ENCODE data around the gene RACGAP1.
A peak's percentile ranks its signal among the peaks of the same experiment; 100 is the strongest.
"Not testable (repeated sequence)": the region's sequence is repeated elsewhere in the genome, so short reads cannot be mapped to it uniquely, and the experiment has no call there.

RACGAP1 gene

DNA sequence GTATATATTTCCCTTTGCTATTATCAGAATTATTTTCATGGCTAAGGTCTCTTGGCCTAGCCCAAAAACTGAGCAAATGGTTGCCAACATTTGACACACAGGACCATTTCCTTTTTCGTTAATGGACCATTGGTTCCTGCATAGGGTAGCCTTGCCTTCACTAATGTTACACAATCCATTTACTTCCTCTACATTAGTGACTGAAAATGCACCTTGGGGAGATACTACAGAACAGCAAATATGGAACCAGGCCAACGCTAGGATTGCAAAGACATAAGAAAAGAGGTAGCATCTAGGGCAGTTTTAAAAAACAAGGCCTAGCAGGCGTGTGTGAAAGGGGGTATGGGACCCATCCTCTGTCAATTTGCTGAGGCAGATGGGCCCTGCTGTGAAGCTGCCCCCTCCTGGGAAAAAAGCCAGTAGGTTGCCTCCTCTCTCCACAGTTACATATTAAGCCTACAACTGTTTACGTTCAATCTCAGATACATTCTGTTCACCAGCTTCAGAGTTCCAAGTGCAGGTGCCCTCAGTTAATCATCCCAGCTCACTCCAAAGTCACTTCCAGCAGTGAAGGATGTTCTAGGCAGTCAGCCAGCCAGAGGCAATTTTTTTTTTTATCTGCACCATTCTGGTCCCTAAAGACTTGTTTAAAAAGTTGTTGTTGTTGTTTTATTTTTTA, 37.5 kb downstream of the RACGAP1 start:
- DNase-seq, result no peak

DNA sequence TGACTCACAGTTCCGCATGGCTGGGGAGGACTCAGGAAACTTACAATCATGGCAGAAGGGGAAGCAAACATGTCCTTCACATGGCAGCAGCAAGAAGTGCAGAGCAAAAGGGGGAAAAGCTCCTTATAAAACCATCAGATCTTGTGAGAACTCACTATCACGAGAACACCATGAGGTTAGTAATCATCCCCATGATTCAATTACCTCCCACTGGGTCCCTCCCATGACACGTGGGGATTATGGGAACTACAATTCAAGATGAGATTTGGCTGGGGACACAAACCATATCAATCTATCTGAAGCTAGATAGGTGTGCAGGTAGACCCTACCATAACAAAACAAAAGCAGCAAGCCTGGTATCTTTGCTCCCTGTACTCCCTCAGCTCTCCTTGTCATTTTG, 38.8 kb downstream of the RACGAP1 start:
- DNase-seq, result not testable (repeated sequence)

- DNase-seq, result no peak
These were observed 39.3 kb downstream of the RACGAP1 start for GRCh38 chr12:49985981-49986380.

DNA sequence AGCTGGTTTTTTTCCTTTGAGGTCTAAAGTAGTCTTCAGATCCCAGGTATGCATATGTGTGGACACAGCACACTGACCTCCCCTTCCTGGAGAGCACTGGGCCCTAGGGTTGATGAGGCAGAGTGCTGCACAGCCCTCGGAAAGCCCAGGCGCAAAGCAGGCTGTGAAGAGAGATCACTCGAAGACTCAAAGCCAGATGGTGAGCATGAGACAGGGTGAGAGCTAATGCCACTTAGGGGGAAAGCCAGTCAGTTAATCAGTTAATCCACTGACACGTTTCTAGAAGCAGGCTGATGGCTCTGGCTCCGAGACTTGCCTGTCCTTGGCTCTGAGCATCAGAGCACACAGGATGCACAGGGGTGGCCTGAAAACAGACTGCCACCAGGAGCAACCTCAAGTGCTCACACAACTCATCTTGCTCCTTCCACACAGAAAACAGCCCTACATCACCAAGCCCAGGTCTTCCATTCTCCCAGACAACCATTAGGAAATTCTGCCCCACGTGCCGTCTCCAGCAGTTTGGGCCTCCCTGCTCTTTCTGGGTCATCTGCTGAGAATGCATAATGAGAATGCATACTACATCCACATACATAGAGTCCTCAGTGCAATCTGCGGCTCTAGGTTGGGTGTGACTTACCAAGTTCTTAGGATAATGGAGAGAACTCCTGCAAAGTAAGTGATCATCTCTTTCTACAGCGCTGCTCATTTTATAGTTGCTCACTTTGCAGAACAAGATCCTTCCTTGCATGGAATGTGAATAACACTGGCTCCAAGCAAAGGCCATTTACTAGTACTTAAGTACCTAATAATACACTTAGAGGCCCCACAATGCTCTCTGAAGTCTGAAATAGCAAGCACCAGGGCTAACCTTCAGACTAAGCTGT, 40.6 kb downstream of the RACGAP1 start:
- DNase-seq, result no peak

DNA sequence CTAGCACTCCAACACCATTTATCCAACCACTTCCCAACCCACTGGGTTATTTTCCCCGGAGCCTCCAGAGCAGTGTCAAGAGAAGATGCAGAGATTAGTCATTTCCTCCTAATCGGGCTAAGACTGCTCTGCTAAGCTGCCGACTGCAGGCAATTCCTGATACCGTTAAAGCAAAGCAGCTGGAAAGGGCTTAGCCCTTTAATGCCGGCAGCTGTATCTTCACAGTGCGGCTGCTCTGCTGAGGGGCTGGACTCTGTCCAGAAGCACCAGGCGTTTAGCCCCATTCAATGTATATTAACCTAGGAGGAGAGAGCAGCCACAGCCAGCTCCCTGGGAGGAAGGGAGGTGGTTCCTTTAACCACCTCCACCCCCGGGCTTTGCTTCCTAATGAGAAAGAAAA, 41.4 kb downstream of the RACGAP1 start:
- peak in 3 of 56 donors; percentile 11 to 35 (median 29) for DNase-seq

GRCh38 chr12:49982246-49983087, 42.8 kb downstream of the RACGAP1 start:
- no peak for DNase-seq

DNA sequence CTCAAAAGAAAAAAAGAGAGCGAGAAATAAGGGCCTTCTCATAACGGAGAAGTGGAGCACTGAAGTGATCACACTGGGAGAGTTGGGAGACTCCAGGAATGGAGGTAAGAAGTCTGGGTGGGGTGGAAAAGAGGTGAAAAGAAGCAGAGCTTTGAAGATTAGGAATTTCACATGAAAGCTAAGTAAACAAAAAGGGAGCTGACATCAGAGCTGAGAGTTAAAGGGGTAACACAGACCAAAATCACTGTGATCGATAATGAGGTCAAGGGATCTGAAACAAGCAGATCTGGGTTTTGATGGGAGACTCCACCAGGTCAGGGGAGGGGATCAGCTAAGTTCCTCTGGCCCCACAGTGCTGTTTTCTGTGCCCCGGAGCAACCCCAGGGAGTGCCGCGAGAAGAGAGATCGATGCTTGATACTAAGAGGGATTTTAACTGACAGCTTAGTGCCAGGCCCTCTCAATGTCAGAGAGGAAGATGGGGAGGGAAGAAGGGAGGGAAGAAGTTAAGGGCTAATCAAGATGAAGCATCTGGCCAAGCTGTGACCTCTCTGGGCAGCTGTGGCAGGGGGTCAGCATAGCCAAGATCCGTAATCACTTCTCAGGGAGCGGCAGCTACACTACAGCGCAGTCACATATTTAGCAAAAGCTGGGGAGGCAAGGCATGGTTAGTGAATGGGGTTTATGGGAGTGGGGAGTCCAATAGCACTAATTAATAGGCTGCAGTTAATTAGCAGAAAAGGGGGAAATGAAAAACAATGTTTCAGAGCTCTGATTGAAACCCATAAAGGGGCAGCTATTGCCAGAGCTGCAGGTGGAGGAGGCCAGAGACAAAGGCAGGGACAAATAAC, 44.6 kb downstream of the RACGAP1 start:
- no peak for DNase-seq

DNA sequence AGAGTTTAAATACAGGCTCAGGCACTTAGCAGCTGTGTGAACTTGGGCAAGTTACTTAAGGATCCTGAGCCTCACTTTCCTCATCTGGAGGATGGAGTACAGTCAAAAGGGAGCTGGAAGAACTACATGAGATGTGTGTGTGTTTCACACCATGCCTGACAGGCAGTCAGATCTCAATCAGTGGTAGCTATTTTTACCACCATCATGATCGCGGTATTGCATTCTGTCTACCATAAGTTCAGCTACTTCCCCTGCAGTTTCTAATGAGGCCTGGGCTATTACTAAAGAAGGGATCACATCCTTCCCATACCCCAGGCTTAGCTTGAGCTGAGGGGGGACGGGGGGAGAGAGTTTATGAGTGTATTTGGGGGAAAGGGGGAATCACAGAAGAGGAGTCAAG, 45.5 kb downstream of the RACGAP1 start:
- no peak for DNase-seq

DNA sequence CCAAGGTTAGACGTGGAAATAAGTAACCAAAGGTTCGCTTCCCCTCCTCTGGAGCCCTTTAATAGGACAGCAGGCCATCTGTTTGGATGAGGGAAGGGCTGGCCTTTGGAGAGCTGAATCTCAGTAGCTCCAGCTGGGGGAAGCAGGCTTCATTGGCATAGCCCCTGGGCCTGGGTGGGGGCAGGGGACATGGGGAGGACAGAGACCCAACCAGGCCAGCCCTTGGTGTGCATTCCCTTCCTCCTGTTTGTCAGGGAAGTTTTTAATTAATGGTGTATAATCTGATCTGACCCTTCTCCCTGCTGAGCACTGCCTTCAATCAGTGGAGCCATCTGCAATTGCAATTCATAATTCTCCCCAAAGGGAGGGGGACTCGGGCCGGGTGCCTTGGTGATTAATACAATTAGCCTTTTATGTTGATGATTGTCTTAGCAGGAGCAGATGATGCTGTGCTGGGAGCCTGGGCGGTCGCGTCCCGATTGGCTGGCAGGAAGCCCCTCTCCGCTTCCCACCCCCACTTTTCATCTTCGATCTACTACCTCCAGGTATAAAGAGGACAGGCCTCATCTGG, 46.2 kb downstream of the RACGAP1 start:
- DNase-seq, result peak in 42 of 56 donors; percentile 25 to 85 (median 64)

GRCh38 chr12:49978125-49978524, 47.2 kb downstream of the RACGAP1 start:
- no peak for DNase-seq

DNA sequence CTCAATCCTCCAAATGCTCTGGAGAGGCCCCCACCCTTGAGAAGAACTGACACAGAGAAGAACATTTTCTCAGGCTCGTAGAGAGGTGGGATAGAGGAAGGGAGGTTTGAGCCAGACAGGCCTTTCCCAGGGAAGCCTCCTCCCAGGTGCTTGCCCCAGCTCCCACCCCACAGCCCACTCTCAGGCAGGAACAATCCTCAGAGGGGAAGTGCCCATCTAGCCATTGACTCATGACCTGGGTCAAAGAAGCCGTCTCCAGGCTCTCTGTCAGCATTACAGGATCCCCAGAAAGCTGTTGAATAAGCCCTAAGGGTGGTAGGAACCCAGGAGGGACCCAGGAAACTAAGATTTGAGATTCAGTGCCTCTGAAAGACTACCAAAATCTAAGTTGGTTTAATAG, 48.7 kb downstream of the RACGAP1 start:
- no peak for DNase-seq

DNA sequence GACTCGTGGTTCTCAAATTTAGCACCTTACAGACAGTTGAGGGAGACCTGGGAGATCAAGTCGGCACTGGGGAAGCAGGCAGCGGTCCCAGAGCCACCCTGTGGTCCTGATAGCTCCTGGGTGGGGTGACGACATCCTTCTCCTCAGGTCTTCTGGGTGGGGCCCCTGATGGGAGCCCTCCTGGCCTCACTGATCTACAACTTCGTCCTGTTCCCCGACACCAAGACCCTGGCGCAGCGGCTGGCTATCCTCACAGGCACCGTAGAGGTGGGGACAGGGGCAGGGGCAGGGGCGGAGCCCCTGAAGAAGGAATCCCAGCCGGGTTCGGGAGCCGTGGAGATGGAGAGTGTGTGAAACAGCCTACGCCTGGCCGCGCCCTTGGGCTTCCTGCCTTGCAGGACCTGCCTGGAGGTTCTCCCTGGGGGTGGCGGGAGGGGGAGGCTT, 50.0 kb downstream of the RACGAP1 start:
- DNase-seq, result no peak

DNA sequence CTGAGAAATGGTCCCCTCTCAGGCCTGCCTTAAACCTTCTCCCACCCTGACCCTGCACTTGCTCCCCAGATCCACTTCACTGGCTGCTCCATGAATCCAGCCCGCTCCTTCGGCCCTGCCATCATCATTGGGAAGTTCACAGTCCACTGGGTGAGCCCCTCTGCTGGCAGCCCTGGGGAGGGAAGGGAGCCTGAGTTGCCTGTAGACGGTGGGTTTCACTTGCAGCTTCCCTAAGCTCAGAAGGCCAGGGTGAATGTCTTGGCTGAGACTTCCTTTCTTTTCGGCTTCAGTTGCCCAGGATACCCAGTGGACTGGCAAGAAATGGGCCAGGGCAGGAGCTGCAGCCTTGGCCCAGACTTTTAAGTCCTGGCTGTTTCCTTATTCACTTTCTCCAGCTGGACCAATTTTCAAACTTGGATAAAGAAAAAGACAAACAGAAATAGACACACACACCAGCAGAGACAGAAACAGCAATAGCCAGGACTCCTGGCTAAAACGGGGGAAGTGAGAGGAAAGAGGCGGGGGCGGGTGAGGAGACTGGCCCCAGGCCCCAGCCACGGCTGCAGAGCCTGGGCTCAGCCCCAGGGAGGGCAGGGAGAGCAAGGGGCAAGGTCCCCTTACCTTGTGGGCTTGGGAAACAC, 50.5 kb downstream of the RACGAP1 start:
- DNase-seq, result peak in 28 of 56 donors; percentile 17 to 69 (median 52)

DNA sequence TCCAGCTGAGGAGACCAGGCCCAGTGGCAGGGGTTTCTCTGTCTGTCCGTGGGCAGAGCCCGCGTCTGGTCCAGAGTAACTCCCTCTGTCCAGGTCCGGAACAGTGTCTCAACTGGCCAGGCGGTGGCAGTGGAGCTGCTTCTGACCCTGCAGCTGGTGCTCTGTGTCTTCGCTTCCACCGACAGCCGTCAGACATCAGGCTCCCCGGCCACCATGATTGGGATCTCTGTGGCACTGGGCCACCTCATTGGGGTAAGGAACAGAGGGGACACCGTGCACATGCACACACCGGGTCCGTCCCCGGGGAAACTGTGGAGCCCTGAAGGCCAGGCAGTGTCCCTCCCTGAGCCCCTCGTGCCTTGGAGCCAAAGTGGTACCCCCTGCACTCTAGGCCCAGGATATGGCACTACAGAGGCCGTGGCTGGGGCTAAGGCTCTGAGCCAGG, 51.0 kb downstream of the RACGAP1 start:
- peak in 52 of 56 donors; percentile 26 to 88 (median 70) for DNase-seq

GRCh38 chr12:49973361-49973830, 51.9 kb downstream of the RACGAP1 start:
- DNase-seq, result no peak

DNA sequence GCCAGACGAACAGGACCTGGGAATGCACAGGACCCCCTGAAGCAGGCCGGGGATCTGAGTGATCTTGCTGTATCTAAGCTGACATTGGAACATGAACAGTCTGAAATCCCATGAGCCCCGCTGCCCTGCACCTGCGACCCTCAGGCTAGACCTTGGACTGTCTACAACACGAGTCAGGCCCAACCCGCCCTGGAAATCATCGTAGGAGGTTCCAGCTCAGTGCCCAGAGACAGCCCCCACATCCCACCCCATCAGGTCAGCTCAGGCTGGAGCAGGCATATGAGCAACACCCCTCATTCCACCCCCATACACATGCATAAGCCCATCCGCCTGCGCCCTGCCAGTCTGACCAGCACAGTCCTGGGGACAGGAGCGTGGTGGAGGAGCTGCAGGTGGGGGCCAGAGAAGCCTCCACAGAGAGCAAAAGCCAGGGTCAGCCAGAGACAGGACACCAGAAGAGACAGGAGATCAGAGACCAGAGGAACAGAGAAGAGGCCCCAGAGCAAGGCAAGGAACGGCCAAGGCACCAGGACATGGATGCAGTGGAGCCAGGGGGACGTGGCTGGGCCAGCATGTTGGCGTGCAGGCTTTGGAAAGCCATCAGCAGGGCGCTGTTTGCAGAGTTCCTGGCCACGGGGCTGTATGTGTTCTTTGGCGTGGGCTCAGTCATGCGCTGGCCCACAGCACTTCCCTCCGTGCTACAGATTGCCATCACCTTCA, 52.5 kb downstream of the RACGAP1 start, which contains the start of gene AQP6:
Gene AQP6, plus strand, starts transcription at position 307 of the 720 bp plus-strand sequence. Its CDS starts 227 bp downstream, at position 534.
- peak in 1 of 56 donors; percentile 35 for DNase-seq

DNA sequence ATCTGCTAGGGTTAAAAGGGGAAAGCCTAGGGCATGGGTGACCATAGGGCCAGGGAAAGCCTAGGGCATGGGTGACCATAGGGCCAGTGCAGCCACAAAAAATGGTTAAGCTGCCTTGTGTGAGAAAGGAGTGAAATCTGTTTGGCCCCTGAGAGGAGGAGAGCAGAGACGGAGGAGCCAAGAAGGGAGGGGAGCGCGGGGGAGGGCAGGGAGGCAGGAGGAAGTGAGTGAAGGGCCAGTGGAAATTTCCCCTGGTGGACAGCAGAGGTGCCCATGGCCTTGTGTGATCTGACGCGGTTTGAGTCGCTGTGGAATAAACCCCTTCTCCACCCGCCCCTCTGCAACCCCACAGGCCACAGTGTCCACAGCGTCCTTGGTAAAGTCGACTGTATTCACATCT, 53.2 kb downstream of the RACGAP1 start:
- DNase-seq, result peak in 3 of 56 donors; percentile 26 to 34 (median 31)

- DNase-seq, result no peak
These were observed 54.2 kb downstream of the RACGAP1 start for GRCh38 chr12:49971141-49971540.

GRCh38 chr12:49970658-49971057, 54.6 kb downstream of the RACGAP1 start:
- no peak for DNase-seq

All from amygdala (tissue), 56 donors.